Measurements from ENCODE around the gene FOXK2.

Gene FOXK2

DNA sequence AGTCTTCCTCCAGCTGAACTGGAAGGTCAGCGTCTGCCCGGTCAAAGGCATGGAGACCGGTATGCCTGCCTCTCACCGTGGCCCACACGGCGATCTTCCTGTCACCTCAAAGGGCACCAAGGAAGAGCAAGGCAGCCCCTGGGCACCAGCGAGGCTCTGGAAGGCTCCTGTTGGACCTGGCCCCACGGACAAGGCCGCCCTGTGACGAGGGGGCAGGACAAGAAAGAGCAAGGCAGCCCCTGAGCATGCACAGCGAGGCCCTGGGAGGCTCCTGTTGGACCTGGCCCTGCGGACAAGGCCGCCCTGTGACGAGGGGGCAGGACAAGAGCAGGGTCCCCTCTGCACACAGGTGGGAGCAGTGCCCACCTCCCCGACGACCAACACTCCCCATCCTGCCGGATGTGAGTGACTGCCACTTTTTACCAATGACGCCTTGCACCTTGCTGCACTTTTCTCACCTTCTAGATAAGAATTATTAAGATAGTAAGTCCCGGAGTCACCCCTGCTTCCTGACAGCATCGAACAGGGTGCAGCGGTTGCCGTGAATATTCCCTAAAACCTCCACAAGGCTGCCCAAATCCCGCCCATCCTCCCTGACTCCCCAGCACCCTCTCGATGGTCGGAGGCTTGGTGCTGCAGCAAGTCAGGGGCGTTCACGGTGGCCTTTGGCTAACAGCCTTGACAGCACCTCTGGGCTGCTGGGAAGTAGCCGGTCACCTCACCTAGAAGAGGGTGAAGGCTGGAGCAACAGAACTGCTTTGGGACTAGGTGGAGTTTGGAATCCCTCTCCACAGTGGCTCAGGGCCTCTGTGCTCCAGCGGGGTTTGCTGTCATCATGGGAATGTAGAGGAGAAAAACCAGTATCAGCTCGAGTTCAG lies 134.4 kb downstream of the FOXK2 start:
- no peak overlapping the region for H3K27ac ChIP-seq
- TF ChIP-seq ZFX (IDR thresholded peaks at IDR 0.05; ENCODE audit: borderline replicate concordance) (no peak), CTCF (IDR thresholded peaks at IDR 0.05) (no peak)
